ENCODE measurements around the gene ARMC9.

- TF ChIP-seq CTCF (conservative IDR thresholded peaks at IDR 0.05; ENCODE audit: low read depth, low read length) (no peak), EZH2 (IDR thresholded peaks at IDR 0.05; ENCODE audit: borderline replicate concordance, low read depth, low read length, poor library complexity, severe bottlenecking) (no peak)
These were observed 24.2 kb upstream of the ARMC9 start for GRCh38 chr2:231174211-231174651.
